AG09319 (cell line): ENCODE data around the gene DYNC2I2.

ENCODE experiments used
- DNase-seq: peaks from one replicate; pipeline ENCODE4 v3.0.0-alpha.2; 2010; ENCODE audit warnings: low read depth; ENCODE audit errors: extremely low read depth
- TF ChIP-seq, protein P1 (sequence below): IDR thresholded peaks from 2 replicates; pipeline ENCODE4 v1.5.1; 2011; ENCODE audit warnings: low read depth, mild to moderate bottlenecking, inconsistent platforms, low read length, moderate library complexity

The DYNC2I2 gene

DNA sequence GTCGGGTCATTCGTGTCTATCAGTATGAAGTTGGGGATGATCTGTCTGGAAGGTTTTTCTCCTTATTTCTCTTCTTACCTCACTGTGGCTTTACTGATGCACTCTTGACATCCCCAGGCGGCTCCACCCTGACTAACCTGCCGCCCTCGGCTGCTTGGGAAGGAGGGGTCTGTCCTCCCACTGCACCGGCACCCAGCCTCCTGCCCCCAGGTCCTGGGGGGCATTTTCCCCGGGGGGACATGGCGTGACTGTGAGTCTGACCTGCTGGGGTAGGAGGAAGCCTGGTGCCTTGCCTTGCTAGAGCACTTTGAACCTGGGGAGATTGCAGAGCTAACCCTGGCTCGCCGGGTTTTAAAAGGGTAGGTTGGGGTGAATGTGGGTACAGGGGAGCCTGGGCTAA lies 27.5 kb downstream of the DYNC2I2 start:
- TF ChIP-seq, protein P1, sequence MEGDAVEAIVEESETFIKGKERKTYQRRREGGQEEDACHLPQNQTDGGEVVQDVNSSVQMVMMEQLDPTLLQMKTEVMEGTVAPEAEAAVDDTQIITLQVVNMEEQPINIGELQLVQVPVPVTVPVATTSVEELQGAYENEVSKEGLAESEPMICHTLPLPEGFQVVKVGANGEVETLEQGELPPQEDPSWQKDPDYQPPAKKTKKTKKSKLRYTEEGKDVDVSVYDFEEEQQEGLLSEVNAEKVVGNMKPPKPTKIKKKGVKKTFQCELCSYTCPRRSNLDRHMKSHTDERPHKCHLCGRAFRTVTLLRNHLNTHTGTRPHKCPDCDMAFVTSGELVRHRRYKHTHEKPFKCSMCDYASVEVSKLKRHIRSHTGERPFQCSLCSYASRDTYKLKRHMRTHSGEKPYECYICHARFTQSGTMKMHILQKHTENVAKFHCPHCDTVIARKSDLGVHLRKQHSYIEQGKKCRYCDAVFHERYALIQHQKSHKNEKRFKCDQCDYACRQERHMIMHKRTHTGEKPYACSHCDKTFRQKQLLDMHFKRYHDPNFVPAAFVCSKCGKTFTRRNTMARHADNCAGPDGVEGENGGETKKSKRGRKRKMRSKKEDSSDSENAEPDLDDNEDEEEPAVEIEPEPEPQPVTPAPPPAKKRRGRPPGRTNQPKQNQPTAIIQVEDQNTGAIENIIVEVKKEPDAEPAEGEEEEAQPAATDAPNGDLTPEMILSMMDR: no peak
- no peak for DNase-seq

DNA sequence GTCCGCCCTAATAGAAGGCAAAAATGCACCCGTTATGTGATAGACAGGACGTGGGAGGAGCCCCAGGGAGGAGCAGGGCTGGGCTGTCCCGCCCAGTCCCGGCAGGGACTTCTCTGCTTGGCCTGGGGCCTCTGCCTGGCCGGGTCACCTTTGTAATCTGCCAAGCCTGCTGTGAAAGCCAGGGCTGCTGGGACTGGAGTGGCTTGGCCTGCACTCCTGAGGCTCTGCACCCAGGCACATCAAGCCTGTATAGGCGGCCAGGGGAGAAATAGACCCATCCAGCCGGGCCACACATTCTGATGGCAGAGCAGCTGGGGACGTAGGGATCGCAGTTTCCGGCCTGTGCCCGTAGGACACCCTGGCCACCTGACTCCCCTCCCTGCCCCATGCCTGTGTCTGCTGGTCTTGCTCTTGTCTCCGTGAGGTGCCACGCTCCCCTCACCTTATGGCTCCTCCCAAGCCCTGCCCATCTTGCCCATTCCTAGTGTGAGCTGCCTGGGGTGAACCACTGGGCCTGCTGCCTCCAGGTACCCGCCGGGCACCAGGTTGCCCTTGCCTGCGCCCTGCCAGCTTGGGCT lies 28.1 kb downstream of the DYNC2I2 start:
- DNase-seq: no peak
- TF ChIP-seq, protein P1: no peak

DNA sequence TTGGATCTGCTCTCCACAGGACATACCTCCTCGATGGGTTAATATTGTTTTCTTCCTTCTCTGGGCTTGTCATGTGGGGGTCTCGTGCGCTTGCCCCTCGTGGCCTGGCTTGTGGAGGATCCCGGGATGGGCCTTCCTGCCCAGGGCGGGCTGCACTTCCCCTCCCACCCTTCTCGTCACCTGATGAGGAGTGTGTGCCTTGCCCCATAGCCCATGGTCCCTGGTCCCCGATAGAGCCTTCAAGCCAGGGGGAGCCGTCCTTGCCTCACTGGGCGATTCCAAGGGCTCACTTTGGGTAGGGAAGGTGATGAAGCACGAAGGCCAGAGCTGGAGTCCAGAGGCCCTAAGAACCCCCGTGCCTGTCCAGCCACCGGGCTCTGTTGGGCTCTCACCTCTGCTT lies 28.7 kb downstream of the DYNC2I2 start:
- TF ChIP-seq, protein P1: no peak
- no peak for DNase-seq

DNA sequence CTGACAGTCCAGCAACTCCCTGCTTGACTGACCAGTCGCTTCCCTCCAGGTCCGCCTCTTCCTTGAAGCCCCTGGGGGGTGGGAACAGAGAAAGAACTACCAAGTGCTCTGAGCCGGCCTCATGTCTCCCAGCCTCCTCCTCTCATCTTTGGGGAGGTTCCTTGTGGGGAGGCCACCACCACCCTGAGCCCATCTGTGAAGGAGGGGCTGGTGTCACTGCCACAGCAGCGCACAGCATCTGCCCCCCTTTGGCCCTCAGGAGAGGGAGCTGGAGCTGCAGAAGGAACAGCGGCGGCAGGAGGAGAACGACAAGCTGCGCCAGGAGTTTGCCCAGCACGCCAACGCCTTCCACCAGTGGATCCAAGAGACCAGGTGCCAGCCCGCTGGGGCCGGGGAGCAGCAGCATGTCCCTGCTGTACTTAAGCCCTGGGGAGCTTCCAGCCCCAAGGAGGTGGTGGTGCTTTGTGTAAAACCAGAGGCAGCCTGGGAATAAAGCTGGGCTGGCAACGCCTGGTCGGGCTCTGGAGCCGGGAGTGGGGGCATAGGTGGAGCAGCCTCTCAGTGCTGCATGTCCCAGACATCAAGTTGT lies 29.4 kb downstream of the DYNC2I2 start:
- DNase-seq: no peak
- TF ChIP-seq, protein P1: no peak

DNA sequence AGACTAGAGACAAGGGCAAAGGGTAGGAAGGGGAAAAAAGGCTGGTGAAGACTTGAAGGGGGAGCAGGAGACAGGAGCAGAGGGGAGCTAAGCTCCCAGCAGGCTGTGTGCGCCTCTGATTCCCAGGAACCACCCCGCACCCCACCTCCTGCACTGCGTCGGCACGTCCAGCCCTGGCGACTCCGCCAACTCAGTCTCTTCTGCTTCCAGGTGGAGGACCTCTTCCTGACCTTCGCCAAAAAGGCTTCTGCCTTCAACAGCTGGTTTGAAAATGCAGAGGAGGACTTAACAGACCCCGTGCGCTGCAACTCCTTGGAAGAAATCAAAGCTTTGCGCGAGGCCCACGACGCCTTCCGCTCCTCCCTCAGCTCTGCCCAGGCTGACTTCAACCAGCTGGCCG lies 30.5 kb downstream of the DYNC2I2 start:
- TF ChIP-seq, protein P1: no peak
- DNase-seq: no peak

DNA sequence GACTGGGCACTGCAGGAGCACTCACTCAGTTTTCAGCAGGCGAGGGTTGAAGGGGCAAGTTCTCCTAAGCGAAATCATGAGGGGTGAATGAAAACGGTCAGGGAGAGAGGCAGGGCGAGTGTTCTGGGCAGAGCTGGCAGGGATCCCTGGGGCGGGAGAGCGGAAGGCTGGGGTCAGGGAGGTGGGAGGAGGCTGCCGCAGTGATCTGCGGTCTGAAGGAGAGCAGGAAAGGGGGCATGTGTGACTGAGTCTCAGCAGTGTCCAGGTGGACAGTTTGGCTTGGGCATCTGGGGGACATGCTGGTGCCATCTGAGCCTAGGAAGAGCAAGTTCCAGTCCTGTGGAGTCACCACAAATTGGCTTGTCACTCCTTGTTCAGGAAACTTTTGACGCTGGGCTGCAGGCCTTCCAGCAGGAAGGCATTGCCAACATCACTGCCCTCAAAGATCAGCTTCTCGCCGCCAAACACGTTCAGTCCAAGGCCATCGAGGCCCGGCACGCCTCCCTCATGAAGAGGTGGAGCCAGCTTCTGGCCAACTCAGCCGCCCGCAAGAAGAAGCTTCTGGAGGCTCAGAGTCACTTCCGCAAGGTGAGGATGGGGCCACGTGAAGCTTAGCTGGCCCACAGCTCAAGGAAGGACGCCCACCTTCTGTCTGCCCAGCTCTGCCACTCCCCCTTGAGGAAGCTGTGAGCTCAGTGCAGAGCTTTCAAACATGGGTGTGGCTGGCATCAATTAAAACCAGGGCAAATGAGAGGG lies 31.1 kb downstream of the DYNC2I2 start:
- TF ChIP-seq, protein P1: no peak
- no peak for DNase-seq

DNA sequence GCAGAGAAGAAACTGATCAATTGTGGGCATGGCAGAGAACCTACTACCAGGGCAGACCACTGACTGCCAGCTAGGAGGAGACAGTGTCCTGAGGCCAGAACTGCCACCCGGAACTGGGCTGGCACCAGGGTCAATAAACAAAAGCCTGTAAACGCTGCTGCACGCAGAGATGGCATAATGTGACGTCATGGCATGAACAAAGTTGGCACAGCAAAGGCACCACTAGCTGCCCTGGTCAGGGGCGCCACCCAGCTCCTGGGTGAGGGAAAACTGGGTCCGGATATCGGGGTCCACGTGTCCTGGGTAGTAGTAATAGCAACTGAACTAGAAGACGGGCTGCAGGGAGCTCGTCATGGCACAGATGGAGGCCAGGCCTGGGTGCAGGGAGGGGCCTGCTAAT lies 32.1 kb downstream of the DYNC2I2 start:
- TF ChIP-seq, protein P1: no peak
- no peak for DNase-seq
